ENCODE results near the gene SHCBP1L.

DNA sequence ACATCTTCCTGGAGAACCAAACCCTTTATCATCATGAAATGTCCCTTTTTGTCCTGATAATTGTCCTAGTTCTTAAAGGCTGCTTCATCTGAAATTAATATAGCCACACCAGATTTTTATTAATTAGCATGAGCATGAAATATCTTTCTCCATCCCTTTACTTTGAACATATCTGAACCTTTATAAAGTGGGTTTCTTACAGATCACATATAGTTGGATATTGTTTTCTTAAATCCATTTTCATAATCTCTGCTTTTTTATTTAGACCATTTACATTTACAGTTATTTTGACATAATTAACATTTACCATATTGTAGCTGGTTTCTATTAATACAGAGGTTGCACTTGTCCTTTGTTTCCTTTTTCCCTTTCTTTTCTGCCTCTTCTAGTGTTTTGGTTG is 17.2 kb downstream of the SHCBP1L start:
- TF ChIP-seq POLR2A (IDR thresholded peaks at IDR 0.05) = no peak
- TF ChIP-seq, protein P1, sequence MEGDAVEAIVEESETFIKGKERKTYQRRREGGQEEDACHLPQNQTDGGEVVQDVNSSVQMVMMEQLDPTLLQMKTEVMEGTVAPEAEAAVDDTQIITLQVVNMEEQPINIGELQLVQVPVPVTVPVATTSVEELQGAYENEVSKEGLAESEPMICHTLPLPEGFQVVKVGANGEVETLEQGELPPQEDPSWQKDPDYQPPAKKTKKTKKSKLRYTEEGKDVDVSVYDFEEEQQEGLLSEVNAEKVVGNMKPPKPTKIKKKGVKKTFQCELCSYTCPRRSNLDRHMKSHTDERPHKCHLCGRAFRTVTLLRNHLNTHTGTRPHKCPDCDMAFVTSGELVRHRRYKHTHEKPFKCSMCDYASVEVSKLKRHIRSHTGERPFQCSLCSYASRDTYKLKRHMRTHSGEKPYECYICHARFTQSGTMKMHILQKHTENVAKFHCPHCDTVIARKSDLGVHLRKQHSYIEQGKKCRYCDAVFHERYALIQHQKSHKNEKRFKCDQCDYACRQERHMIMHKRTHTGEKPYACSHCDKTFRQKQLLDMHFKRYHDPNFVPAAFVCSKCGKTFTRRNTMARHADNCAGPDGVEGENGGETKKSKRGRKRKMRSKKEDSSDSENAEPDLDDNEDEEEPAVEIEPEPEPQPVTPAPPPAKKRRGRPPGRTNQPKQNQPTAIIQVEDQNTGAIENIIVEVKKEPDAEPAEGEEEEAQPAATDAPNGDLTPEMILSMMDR (IDR thresholded peaks at IDR 0.05) = no peak

Measured in right lobe of liver (tissue), 4 donors.